GM23338 (cell line): ENCODE data around the gene GABARAP. TPM values are rescaled to one million over a fixed set of nuclear protein-coding genes. Genes with fewer than 3 reads are reported as not detected.

Experiments
- ATAC-seq: fragments of 200-7000 bp; cut with Tn5 transposase; 3 replicates; pipeline ENCODE4 v1.9.1; 2020
- DNase-seq: peaks from one replicate; pipeline ENCODE4 v3.0.0-alpha.2; 2015; ENCODE audit warnings: low spot score
- H2AFZ ChIP-seq: fragments of 200-600 bp; sonication (generic); 2 replicates; pipeline ENCODE4 v1.8.0; 2016; ENCODE audit warnings: antibody characterized with exemption, mild to moderate bottlenecking, moderate library complexity
- H3F3A ChIP-seq: fragments of 200-600 bp; sonication (generic); replicated peaks from 2 replicates; pipeline ENCODE4 v1.8.0; 2017; ENCODE audit warnings: antibody characterized with exemption, mixed run types, low read depth
- H3K27ac ChIP-seq: fragments of 200-600 bp; sonication (generic); 2 replicates; pipeline ENCODE4 v1.6.1; 2016; ENCODE audit warnings: low read depth
- H3K27me3 ChIP-seq: fragments of 200-600 bp; sonication (generic); 2 replicates; pipeline ENCODE4 v1.8.0; 2016; ENCODE audit warnings: mild to moderate bottlenecking, mixed run types, moderate library complexity; ENCODE audit not compliant: insufficient read depth
- H3K36me3 ChIP-seq: fragments of 200-600 bp; sonication (generic); 2 replicates; pipeline ENCODE4 v1.8.0; 2016; ENCODE audit warnings: mild to moderate bottlenecking; ENCODE audit not compliant: insufficient read depth
- H3K4me1 ChIP-seq: fragments of 200-600 bp; sonication (generic); 2 replicates; pipeline ENCODE4 v1.8.0; 2016; ENCODE audit warnings: mild to moderate bottlenecking, moderate library complexity; ENCODE audit not compliant: insufficient read depth
- H3K4me2 ChIP-seq: fragments of 200-600 bp; sonication (generic); 2 replicates; pipeline ENCODE4 v1.7.1; 2017; ENCODE audit warnings: mixed run types
- H3K4me3 ChIP-seq: fragments of 200-600 bp; sonication (generic); 2 replicates; pipeline ENCODE4 v1.6.1; 2016; ENCODE audit warnings: mixed run types
- H3K79me2 ChIP-seq: fragments of 200-600 bp; sonication (generic); replicated peaks from 2 replicates; pipeline ENCODE4 v1.8.0; 2017; ENCODE audit warnings: mild to moderate bottlenecking; ENCODE audit not compliant: insufficient read depth
- H3K9me2 ChIP-seq: fragments of 200-600 bp; sonication (generic); 2 replicates; pipeline ENCODE4 v1.8.0; 2017; ENCODE audit not compliant: insufficient read depth
- H4K20me1 ChIP-seq: fragments of 200-600 bp; sonication (generic); replicated peaks from 2 replicates; pipeline ENCODE4 v1.8.0; 2017; ENCODE audit warnings: mild to moderate bottlenecking; ENCODE audit not compliant: insufficient read depth
- H3K27ac Mint-ChIP-seq: 2 replicates; pipeline ENCODE4 v1.8.0; 2020; ENCODE audit warnings: inconsistent platforms, mild to moderate bottlenecking, moderate library complexity, mixed read lengths
- H3K27me3 Mint-ChIP-seq: 3 replicates; pipeline ENCODE4 v1.8.0; 2022; ENCODE audit warnings: low read depth, mild to moderate bottlenecking, moderate library complexity, mixed read lengths, inconsistent platforms; ENCODE audit not compliant: insufficient read depth, poor library complexity
- H3K36me3 Mint-ChIP-seq: 3 replicates; pipeline ENCODE4 v1.8.0; 2021; ENCODE audit warnings: low read depth, mild to moderate bottlenecking, inconsistent platforms, moderate library complexity, mixed read lengths
- H3K4me1 Mint-ChIP-seq: 3 replicates; pipeline ENCODE4 v1.8.0; 2020; ENCODE audit warnings: mild to moderate bottlenecking, inconsistent platforms, mixed read lengths
- H3K4me3 Mint-ChIP-seq: 3 replicates; pipeline ENCODE4 v1.8.0; 2021; ENCODE audit warnings: moderate library complexity, mild to moderate bottlenecking, inconsistent platforms, mixed read lengths
- H3K9me3 Mint-ChIP-seq: 3 replicates; pipeline ENCODE4 v1.8.0; 2020; ENCODE audit warnings: moderate library complexity, mild to moderate bottlenecking, inconsistent platforms, mixed read lengths
- CREB1 ChIP-seq: fragments of 250-450 bp; sonication (Bioruptor Pico); IDR thresholded peaks from 2 replicates; pipeline ENCODE4 v1.5.0; 2020; ENCODE audit warnings: low read depth, mild to moderate bottlenecking, moderate library complexity
- CTCF ChIP-seq, 2 experiments: fragments of 200-600 bp in 1 of 2; sonication (generic) in 1 of 2; conservative IDR thresholded peaks; 2 replicates each; pipeline versions ENCODE4 v1.5.1 to v1.6.1; 2016 to 2017; ENCODE audit warnings: antibody characterized with exemption in 2 of 2, low read depth in 2 of 2, mild to moderate bottlenecking in 2 of 2, moderate library complexity in 1 of 2
- ETS1 ChIP-seq: IDR thresholded peaks from 2 replicates; pipeline ENCODE4 v1.6.1; 2016; ENCODE audit warnings: antibody characterized with exemption
- EZH2phosphoT487 ChIP-seq: fragments of 200-600 bp; sonication (generic); IDR thresholded peaks from one replicate; pipeline ENCODE4 v1.8.1; 2018; ENCODE audit warnings: antibody characterized with exemption; ENCODE audit not compliant: unreplicated experiment
- ZNF114 ChIP-seq: fragments of 250-450 bp; sonication (Bioruptor Pico); IDR thresholded peaks from 2 replicates; pipeline ENCODE4 v1.5.0; 2020; ENCODE audit warnings: mild to moderate bottlenecking, moderate library complexity
- ZNF331 ChIP-seq: fragments of 250-450 bp; sonication (Bioruptor Pico); IDR thresholded peaks from 2 replicates; pipeline ENCODE4 v1.5.0; 2020; ENCODE audit warnings: low read depth, mild to moderate bottlenecking, moderate library complexity
- ZNF462 ChIP-seq: fragments of 250-450 bp; sonication (Bioruptor Pico); IDR thresholded peaks from 2 replicates; pipeline ENCODE4 v1.5.0; 2020; ENCODE audit warnings: mild to moderate bottlenecking, moderate library complexity
- polyA plus RNA-seq: library from polyadenylated mRNA; unstranded; fragments of >200 nt; fragmentation: Nextera tagmentation; extraction: Ambion mirVana; gene quantifications from 2 replicates; pipeline ENCODE4 v1.2.1, GENCODE V29; 2016
- total RNA-seq: library from RNA; depleted of rRNA; stranded (reverse); fragments of >200 nt; shearing (Covaris generic); gene quantifications from 2 replicates; pipeline ENCODE4 v1.2.3, GENCODE V29; 2014

GABARAP gene
- total and polyA plus RNA-seq, 2 experiments from 2014 or later, result 128 to 520 TPM

- Mint-ChIP-seq H3K27ac (peak overlapping the region; percentile 57), H3K27me3 (peaks cover 21% of the 10 kb centered on the region), H3K4me3 (peak overlapping the region; percentile 69), H3K36me3 (peaks cover 8% of the 10 kb centered on the region), H3K9me3 (no peaks in the 10 kb centered on the region; the same call in 2 of the 3 replicates), H3K4me1 (peaks cover 69% of the 10 kb centered on the region)
- H3K4me2 ChIP-seq, result peak overlapping the region; percentile 80
- TF ChIP-seq ZNF114 (CRISPR knock-in tag) (no peak), ETS1 (no peak), CTCF (conservative IDR thresholded peaks at IDR 0.05; ENCODE audit: low read depth in 2 of 2) (no peak)
- peaks cover 46% of the 10 kb centered on the region for H3K4me1 ChIP-seq
- H3K27ac ChIP-seq, result no peak overlapping the region
- H3K79me2 ChIP-seq, result peaks cover 57% of the 10 kb centered on the region
- no peaks in the 10 kb centered on the region for H3K9me2 ChIP-seq
- ATAC-seq, result no peak
- no peaks in the 10 kb centered on the region for H3K36me3 ChIP-seq
- H4K20me1 ChIP-seq, result peaks cover 10% of the 10 kb centered on the region
- peak overlapping the region; percentile 67 for H3K4me3 ChIP-seq
- DNase-seq, result no peak
- H3K27me3 ChIP-seq, result no peaks in the 10 kb centered on the region
- peaks cover 22% of the 10 kb centered on the region for H3F3A ChIP-seq
- no peak overlapping the region for H2AFZ ChIP-seq
Measured at GRCh38 chr17:7208754-7209460, 33.3 kb downstream of the GABARAP start.

GRCh38 chr17:7208027-7208571, 34.1 kb downstream of the GABARAP start:
- Mint-ChIP-seq H3K36me3 (peaks cover 13% of the 10 kb centered on the region), H3K4me1 (peaks cover 65% of the 10 kb centered on the region), H3K27me3 (peaks cover 14% of the 10 kb centered on the region), H3K4me3 (peak overlapping the region; percentile 69), H3K27ac (peak overlapping the region; percentile 57), H3K9me3 (no peaks in the 10 kb centered on the region; the same call in 2 of the 3 replicates)
- H4K20me1 ChIP-seq, result peaks cover 10% of the 10 kb centered on the region
- H3K4me3 ChIP-seq, result peak overlapping the region; percentile 67
- H2AFZ ChIP-seq, result no peak overlapping the region
- H3K27ac ChIP-seq, result peak overlapping the region; percentile 90; the same call in 1 of the 2 replicates
- peak; percentile 62 for ATAC-seq
- no peaks in the 10 kb centered on the region for H3K9me2 ChIP-seq
- H3F3A ChIP-seq, result peaks cover 22% of the 10 kb centered on the region
- DNase-seq, result peak; percentile 87
- H3K4me1 ChIP-seq, result peaks cover 46% of the 10 kb centered on the region
- H3K79me2 ChIP-seq, result peaks cover 54% of the 10 kb centered on the region
- TF ChIP-seq ZNF331 (CRISPR knock-in tag) (no peak), EZH2phosphoT487 (no peak), ZNF462 (CRISPR knock-in tag) (no peak), CTCF (conservative IDR thresholded peaks at IDR 0.05; ENCODE audit: low read depth in 2 of 2) (0 out of 4 replicates have a peak, but pooled peaks of 1 of the 2 experiments have one; percentile 0), CREB1 (CRISPR knock-in tag) (no peak)
- H3K36me3 ChIP-seq, result peaks cover 1% of the 10 kb centered on the region; the same call in 1 of the 2 replicates
- H3K27me3 ChIP-seq, result no peaks in the 10 kb centered on the region
- H3K4me2 ChIP-seq, result peak overlapping the region; percentile 80
